Vagina (tissue), 2 donors: ENCODE measurements around the gene C17orf113.

Experiments
- POLR2A ChIP-seq, 2 donors: fragments of 450-650 bp; IDR thresholded peaks; one replicate each; pipeline ENCODE4 v1.6.1; 2017; ENCODE audit warnings: antibody characterized with exemption in 2 of 2, mild to moderate bottlenecking in 2 of 2, moderate library complexity in 2 of 2
- TF ChIP-seq, protein P1 (sequence below), 3 experiments: fragments of 450-650 bp in 2 of 3; fragments of 200-600 bp in 1 of 3; sonication (generic) in 1 of 3; IDR thresholded peaks; one replicate each; pipeline ENCODE4 v1.5.1; 2017 to 2019; ENCODE audit warnings: antibody characterized with exemption in 3 of 3, mild to moderate bottlenecking in 2 of 3, moderate library complexity in 2 of 3

GRCh38 chr17:42038221-42038973 is 12.0 kb downstream of the C17orf113 start:
- TF ChIP-seq, protein P1, sequence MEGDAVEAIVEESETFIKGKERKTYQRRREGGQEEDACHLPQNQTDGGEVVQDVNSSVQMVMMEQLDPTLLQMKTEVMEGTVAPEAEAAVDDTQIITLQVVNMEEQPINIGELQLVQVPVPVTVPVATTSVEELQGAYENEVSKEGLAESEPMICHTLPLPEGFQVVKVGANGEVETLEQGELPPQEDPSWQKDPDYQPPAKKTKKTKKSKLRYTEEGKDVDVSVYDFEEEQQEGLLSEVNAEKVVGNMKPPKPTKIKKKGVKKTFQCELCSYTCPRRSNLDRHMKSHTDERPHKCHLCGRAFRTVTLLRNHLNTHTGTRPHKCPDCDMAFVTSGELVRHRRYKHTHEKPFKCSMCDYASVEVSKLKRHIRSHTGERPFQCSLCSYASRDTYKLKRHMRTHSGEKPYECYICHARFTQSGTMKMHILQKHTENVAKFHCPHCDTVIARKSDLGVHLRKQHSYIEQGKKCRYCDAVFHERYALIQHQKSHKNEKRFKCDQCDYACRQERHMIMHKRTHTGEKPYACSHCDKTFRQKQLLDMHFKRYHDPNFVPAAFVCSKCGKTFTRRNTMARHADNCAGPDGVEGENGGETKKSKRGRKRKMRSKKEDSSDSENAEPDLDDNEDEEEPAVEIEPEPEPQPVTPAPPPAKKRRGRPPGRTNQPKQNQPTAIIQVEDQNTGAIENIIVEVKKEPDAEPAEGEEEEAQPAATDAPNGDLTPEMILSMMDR (IDR thresholded peaks at IDR 0.05): no peak
- TF ChIP-seq POLR2A (IDR thresholded peaks at IDR 0.05): no peak
